HG02885 (cell line): ENCODE data around the gene MTF1.

ENCODE experiments used
- ATAC-seq: cut with Tn5 transposase; IDR thresholded peaks from one replicate; pipeline ENCODE4 v1.9.1; 2021; ENCODE audit warnings: mild to moderate bottlenecking; ENCODE audit not compliant: unreplicated experiment, poor library complexity

Gene MTF1

GRCh38 chr1:37872692-37873091 is 13.3 kb upstream of the MTF1 start:
- ATAC-seq = no peak

DNA sequence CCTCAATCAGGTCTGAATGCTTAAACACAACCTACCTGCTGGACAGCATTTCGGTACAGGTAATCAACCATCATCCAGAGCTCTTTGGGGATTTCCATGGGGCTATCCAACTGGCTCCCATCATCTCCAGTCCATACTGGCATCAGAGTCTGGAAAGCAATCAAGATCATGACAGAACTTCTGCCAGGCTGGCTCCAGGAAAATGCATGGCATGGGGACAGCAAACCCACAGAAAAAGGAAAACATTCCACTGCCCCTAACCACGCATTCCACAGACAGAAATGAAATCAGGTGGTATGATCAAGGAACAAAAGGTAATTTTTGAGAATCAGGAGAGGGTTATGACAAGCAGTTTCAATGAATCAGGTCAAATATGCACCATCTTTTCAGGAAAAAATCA is 9.1 kb upstream of the MTF1 start:
- no peak for ATAC-seq

DNA sequence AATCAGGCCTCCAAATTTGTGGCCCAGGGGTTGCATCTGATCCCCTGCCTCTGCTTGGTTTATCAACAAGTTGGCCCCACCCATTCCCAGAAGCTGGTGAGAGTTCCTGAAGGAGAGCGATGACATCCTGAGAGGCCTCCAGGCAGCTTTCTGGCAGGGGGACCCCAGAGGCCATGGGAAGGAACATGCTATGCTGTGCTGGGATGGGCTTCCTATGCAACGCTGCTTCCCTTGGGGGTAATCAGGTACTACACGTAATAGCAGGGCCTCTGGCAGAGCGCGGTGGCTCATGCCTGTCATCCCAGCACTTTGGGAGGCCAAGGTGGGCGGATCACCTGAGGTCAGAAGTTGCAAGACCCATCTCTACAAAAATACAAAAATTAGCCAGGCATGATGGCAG is 8.4 kb upstream of the MTF1 start:
- ATAC-seq = no peak

DNA sequence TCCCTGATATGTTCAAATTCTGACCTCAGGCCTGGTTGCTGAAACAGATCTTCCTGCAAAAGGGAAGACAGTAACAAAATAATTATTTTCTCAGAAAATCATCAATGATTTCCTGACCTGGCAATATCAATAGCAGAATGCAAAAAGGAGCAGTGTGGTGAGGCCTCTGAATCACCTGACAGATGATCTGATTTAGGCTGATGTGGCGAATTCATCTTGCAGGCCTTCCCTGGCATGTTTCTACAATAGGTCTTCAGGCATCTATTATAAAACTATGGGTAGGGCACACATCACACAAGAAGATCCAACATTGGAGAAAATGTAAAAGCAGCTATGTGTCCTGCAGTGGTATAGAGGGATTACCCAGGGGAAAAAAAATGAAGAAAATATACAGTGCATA is 7.1 kb upstream of the MTF1 start:
- ATAC-seq = no peak

DNA sequence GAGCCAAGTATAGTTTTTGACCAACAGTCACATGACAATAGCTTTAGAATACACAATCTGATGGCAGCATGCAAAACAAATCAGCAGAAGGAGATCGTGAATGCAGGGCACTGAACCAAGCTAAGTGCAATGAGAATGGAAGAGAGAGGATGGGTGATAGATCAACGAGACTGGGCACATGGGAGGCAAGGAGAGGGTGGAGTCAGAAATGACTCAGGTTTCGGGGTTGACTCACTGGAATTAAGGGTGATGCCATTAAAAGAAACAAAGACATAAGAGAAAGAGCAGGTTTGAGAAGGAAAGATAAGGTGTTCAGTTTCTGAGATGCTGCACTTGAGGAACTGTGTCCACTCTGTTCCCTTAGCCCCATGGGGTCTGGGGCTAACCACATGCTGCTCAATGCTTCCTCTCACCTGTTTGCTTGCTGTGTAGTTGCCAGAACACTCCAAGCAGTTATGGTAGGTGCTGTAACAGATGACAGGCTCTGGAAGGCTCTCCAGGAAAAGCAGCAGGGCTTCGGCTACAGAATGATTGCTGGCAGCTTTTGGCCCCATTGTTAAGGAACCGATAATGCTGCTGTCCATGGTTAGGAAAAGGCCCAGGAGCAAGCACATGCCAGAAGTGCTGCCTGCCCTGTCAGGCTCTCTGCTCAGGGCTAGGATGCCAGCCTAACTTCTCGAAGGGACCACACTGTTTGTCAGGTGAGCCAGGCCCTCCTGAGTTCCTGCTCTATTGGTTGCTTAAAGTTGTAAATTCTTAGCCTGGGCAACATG is 6.1 kb upstream of the MTF1 start:
- no peak for ATAC-seq

- no peak for ATAC-seq
Measured at GRCh38 chr1:37862330-37862729, 2.9 kb upstream of the MTF1 start.

- ATAC-seq = no peak
Measured at GRCh38 chr1:37861151-37861550, 1.8 kb upstream of the MTF1 start.

GRCh38 chr1:37860346-37860666 is 914 bp upstream of the MTF1 start:
- ATAC-seq = no peak

- ATAC-seq = peak; percentile 13
Measured at GRCh38 chr1:37858931-37859506, 373 bp downstream of the MTF1 start.

- ATAC-seq = no peak
Measured at GRCh38 chr1:37854406-37854805, 5.0 kb downstream of the MTF1 start.

GRCh38 chr1:37853157-37853556 is 6.2 kb downstream of the MTF1 start:
- no peak for ATAC-seq

DNA sequence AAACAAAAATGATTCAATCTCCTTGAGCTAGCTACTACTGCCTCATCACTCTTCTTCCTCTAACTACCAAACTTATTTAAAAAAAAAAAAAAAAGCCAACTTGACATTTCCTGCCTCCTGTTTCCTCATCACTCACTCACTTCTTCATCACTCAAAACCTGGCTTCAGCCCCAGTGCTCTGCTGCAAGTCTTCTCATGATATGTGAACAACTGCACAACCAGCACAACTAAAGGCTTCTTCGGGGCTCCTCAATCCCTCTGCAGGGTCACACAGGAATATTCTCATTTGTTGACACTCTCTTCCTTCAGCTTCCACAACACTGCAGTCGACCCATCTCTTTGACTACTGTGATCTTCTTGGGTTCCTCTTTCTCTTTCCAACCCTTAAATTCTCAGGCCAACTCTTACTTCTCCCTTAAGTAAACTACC is 7.6 kb downstream of the MTF1 start:
- ATAC-seq = no peak

DNA sequence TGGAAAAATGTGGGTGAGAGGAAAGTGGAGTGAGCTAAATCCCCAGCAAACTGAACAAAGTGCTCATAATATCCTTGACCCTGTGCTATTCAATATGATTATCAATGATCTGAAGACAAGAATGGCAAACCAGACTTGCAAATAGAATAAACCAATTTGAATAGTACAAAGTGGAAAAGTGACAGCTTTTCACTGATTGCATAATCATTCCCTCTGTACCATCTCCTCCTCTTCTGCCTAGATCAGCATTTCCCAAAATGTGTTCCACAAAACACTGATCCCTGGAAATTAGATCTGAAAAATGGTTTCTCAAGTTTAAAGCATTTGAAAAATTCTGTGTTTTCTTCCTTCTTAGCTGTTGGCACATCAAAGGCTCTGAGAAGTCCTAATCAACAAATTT is 8.1 kb downstream of the MTF1 start:
- no peak for ATAC-seq

GRCh38 chr1:37850352-37850955 is 8.9 kb downstream of the MTF1 start:
- no peak for ATAC-seq

DNA sequence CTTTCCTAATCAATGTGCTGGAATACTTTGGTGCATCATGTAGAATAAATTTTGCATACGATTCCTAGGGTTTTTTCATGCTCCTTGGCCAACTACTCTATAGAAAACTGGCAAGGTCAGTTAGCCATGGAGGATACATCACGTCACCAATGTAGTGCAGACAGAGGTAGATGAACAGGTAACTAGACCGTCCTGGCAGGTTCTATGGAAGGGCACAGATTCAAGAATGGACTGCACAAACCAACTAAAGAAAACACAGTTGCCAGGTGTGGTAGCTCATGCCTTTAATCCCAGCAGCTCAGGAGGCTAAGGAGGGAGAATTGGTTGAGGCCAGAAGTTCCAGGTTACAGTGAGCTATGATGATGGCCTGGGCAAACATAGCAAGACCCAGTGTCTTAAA is 9.9 kb downstream of the MTF1 start:
- no peak for ATAC-seq

DNA sequence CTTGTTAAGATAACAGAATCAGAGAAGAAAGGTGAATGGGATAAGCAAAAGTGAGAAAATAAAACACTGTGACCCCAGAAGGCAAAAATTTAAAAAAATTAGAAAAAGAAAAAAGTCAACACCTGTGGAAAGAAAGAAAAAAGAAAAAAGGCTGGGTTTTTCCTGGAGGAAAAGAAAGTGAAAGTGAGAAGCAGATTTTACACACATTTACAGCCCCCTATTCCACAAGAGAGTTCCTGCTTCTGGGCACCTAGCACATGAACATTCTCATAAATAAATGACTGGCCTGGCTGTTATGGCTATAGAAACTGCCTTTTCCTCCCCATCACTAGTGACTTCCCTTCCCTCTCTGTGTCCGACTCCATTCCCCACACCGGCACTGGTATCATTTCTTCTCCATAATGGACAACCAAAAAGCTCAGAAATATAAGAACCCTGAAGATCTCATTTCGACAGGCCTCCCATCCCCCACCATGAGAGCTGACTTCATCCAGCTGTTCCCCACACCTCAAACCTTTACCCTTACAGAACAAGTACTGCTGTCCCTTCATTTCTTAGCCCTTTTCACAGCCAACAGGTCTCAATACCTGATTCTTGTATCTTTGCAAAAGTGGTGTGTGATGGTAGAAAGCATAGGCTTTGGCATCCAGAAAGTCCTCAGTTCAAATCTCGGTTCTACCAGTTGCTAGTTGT is 12.6 kb downstream of the MTF1 start:
- no peak for ATAC-seq

- ATAC-seq = no peak
Measured at GRCh38 chr1:37845786-37846185, 13.6 kb downstream of the MTF1 start.

GRCh38 chr1:37845049-37845646 is 14.2 kb downstream of the MTF1 start:
- no peak for ATAC-seq

DNA sequence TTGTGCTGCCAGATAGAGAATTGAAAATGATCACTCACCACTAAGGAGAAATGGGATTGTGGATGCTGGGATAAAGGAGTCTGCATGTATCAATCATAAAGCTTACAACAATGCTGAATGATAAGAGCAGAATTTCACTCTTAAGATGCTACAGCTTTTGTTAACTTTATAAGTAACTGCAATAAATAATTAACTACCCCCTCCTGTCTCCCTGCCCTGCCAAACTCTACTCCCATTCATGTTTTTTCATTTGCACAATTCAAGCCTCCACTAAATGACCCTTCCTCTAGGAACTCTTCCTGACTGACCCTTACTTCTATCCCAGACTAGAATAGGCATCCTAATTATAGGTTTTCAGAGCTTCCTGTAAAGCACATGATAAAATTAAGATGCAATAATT is 14.9 kb downstream of the MTF1 start:
- no peak for ATAC-seq

DNA sequence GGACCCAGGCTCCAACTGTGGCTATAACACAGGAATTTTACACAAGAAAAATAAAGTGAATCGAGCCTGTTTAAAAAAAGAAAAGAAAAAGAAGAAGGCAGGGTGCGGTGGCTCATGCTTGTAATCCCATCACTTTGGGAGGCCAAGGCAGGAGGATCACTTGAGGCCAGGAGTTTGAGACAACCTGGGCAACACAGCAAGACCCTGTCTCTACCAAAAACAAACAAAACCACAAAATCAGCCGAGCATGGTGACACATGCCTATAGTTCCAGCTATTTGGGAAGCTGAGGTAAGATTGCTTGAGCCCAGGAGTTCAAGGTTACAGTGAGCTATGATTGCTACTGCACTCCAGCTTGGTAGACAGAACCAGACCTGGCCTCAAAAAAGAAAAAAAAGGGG is 17.7 kb downstream of the MTF1 start:
- ATAC-seq = no peak

DNA sequence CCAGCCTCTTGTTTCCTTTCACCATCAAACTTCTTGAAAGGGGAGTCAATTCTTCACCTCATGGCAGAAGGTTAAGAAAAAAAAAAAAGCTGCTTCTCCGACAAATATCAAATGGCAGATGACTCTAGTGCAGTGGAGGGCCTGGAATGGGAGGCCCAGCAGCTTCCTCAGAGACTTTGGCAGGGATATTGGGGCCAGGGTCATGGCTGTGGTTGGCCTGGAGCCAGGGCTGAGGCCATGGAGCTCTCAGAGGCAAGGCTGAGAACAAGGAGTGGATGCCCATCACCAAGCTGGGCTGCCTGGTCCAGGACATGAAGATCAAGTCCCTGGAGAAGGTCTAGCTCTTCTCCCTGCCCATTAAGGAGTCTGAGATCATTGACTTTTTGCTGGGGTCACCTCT is 18.7 kb downstream of the MTF1 start:
- ATAC-seq = no peak
